GM19455 (cell line): ENCODE measurements around the gene PTPRJ.

Experiments used
- ATAC-seq: cut with Tn5 transposase; IDR thresholded peaks from one replicate; pipeline ENCODE4 v1.9.1; 2021; ENCODE audit not compliant: unreplicated experiment

PTPRJ gene

DNA sequence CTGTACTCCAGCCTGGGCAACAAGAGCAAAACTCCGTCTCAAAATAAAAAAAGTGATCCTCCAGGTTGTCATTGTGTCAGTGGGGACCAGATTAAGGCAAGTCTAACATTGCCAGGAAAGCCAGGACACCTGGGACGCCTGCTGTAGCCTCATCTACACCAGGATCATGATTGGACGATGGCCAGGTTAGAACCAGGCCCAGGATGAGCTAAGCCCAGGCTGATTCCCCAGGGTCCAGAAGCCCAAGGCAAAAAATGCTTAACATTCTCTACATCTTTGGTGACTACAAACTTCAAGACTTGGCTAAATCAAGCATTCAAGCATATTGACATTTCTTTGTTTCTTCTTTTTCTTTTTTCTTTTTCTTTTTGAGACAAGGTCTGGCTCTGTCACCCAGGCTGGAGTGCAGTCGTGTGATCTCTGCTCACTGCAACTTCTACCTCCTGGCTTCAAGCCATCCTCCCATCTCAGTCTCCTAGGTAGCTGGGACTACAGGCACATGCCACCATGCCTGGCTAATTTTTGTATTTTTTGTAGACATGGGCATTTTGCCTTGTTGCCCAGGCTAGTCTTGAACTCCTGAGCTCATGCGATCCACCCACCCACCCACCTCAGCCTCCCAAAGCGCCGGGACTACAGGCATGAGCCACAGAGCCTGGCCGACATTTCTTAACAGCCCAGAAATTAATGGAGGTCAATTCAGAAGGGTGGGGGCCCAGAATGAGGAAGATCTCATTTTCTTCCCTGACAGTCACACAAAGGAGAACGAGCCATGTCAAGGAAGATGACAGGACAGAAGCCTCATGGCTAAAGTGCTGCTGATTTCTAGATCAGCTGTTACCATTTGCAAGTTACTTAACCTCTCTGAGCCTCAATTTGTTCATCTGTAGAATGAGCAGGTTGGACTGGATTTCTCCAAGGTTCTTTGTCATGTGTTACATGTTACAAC lies 12.5 kb upstream of the PTPRJ start:
- no peak for ATAC-seq

DNA sequence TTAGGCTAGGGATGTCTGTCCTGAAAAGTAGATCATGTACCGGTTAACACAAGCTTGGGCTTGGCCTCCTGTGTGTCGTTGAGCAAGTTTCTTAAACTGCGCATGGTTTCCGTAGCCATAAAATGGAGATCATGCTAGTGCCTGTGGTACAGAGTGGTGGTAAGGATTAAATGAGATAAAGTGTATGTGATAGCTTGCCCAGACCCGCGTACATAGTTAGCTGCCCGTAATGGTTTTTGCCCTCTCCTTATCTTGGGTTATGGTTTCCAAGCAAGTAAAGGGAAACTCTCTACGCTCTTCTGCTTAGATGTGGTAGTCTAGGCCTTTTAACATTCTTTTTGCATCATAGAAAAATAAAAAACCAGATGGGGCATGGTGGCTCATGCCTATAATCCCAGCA lies 11.0 kb upstream of the PTPRJ start:
- no peak for ATAC-seq

DNA sequence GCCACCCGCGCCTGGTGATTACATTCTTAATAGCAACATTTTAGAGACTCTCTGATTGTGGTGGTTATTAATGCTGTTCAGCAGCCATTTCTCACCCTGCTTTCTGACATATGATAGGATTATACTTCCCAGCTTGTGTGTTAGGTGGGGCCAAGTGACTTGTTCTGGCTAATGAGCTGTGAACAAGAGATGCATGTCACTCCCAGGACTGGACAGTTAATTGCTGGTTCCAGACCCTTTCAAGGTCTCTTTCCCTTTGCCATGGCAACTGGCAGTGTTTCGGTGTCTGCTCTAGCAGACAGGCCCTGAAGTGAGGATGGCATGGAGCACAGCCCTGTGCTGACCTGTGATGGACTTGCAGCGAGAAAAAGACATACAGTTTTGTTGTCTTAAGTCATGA lies 8.9 kb upstream of the PTPRJ start:
- ATAC-seq = no peak

DNA sequence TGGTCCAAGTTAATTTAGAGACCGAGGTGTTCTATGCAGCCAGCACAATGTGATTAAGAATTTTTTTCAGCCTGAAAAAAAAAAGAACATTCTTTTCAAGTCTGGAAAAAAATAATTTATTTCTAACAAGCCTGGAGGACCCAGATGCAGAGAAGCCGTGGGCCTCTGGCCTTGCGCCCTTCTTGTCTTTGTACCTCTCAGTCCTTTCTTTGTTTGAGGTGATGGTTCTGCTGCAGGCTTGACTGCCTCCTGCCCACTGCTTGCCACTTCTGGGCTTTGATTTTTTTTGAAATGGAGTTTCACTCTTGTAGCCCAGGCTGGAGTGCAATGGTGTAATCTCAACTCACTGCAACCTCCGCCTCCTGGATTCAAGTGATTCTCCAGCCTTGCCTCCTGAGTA lies 7.2 kb upstream of the PTPRJ start:
- no peak for ATAC-seq

DNA sequence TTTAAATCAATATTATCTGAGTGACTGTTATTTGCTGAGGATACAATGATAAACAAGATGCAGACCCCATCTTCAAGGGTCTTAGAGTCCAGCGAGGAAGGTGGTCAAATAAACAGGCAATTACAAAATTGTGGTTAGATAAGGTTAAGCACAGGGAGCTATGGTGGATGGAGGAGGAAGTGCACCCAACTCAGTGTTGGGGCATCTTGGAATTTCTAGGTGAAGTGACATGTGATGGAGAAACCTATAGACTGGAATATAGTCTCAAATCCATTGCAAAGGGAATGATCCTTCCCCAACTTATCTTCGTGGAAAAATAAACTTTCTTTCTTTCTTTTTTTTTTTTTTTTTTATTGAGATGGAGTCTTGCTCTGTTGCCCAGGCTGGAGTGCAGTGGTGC lies 3.4 kb upstream of the PTPRJ start:
- ATAC-seq = no peak

DNA sequence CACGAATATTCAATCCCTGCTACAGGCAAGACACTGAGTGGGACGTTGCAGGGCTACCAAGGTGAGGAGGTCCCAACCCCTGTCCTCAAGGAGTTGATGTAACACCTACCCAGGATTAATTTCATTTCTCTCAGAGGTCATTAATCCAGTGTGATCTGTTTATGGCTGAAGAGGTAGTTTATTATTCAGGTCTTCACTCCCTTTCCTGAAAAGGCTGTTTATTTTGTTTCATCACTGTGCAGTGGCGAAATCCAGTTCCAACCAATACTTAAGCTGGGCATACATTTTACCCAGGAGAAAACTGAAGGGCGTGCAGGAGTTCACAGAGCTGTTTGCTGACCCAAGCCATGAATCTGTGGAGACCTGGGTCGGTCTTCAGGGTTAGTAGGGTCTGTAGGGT lies 2.7 kb upstream of the PTPRJ start:
- no peak for ATAC-seq

DNA sequence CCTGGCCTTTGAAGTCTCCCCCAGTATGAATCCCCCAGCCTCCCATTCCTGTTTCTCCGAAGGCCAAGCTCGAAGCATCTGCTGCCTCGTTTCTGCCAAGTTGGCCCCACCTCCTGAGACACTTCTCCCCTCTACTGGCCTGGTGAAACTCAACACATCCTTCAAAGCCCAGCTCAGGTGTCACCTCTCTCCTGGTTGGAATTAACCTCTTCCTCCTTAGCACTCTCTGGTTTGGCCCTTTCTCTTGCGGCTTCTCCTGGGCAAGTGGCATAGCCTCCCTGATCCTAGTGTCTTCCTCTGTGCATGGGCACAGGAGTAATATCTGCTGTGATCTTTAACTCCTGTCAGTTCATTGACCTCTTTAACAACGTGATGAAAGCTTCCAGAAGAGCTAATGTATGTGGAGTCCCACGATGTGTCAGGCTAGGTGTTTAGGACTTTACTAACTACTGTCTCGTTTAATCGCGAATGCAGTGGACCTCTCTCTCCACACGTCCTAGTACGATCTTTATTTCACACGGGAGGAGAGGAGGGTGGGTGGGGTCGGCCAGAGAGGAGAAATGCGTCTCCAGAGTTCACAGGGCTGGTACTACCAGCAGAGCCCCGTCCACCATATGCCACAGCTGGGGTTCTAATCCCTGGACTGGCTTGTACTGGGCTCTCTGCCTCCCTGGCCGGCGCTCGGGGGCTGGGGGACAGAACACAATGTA lies 826 bp upstream of the PTPRJ start:
- ATAC-seq = no peak

DNA sequence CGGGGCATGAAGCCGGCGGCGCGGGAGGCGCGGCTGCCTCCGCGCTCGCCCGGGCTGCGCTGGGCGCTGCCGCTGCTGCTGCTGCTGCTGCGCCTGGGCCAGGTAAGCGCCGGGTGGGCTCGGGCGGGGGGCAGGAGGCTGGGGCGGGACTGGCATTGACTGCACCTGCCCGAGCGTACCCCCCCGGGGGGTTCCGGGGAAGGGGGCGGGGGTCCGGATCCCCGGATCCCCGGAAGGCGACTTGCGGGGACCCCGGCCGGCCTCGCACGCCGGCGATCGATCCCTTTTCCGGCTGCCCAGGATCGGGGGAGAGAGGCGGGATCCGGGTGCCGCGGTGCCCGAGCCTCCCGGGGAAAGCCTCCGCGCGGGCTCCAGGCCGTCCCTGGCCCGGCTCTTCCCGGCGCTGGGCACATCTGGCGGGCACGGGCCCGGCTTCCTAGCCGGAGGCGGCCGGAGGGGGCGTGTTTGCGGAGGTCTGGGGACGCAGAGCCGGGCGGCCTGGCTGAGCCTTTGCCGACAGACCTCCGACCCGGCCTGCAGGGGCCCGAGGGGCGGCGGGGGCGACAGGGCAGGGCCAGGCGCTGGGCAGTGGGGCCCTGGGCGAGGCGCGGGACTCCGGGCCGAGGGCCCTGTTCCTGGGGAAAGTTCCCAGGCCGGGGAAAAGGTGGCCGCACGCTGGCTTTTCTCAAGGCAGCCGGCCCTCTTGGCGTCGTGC lies 705 bp downstream of the PTPRJ start:
- ATAC-seq = peak; percentile 59

DNA sequence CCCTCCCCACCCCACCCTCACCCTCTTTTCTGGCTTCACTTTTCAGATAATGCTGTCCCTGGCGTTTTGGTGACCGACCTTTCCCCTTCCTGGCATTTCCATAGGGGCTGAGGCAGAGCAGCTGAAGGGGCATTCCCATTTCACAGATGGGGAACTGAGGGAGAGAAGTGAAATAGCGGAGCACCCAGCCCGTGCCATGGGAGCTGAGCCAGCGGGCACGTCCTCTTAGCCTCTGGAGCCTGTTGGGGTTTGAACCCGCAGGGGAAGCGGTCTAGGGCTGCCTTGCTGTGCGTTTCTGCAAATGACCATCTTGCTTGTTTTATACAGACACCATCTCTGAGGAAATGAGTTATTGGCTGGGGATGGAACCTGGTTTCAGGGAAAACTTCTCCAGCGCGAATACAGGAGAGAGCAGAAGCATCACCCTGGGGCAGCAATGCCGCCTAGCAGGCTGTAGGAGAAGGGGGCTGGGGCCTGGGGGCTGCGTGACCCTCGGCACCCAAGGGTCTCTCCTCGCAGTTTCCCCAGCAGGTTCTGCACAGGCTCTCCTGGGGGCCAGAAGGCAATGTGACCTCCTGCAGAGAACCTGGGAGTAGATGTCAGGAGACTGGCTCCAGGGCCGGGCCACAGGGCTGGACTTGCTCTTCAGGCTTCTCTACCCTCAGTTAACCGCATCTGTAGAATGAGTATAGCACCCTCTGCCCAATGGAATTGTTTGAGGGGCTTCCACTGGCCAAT lies 1.5 kb downstream of the PTPRJ start:
- ATAC-seq = no peak

DNA sequence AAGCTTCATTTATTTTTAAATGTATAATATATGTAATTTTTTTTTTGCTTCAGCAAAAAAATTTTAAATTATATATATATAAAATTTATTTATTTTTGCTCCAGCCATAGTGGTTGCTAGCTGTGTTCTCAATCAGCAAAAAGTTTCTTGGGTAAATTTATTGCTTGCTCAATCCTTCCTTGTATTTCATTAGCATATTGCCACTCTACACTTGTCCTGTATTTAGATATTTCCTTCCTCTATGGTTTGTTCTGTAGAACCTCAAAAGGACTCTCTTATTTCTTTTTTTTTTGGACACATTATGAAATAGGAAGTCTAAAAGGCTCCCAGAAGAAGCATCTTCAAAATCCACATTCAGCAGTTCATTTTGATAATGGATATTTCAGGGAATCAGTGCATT lies 2.3 kb downstream of the PTPRJ start:
- no peak for ATAC-seq

DNA sequence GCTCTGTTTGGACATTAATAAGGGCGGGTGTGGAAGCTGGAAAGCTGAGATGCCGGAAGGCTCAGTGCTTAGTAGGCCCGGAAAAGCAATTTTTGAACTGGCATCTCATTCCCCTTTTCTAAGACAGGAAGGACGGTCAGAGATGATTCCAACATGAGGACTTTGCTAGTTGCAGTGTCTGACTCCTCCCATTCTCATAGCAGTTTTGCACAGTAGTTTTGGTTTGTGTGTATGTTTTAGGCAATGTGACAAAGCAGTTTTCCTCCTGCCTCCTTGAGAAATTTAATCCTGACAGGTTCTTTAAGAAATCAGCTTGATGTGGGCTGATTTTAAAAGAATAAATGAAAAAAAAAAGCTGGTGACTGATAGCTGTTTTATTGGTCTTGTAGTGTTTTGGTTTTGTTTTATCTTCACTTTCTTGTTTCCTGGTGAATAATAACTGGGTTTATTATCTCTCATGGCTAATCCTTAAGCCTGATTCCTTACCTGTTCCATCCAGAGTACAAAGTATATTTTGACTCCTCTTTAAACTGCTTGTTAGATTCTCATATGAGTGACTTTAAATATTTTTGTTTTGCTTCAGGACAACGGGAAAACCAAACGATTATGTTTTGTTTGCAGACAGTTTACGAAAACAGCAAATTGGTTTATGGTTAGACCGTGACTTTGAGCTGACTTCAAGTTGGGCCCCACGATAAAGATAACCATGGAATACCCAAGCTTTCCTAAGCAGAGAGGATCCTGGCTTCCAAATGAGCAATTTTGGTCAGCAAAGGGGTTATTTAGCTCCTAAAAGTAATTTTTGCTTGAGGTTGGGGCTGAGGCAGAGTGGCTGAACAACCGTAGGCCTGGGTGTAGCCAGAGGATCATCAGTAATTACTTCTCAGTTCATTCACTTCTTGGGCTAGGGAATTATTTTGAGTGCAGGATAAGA lies 3.4 kb downstream of the PTPRJ start:
- ATAC-seq = no peak

DNA sequence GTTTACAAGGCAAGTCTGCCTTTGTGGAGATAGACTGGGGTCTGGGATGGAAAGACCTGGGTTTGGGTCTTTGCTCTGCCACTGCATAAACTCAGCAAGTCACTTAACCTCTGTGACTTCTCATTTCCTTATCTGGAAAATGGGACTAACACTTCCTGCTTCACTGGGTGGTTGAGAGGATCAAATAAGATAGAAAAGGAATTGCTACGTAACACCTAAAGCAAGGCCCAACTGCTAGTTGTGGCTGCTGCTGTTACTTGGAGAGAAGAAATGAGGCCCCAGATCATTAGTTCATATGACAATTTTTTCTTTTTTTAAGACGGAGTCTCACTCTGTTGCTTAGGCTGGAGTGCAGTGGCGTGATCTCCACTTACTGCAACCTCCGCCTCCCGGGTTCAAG lies 5.9 kb downstream of the PTPRJ start:
- no peak for ATAC-seq

DNA sequence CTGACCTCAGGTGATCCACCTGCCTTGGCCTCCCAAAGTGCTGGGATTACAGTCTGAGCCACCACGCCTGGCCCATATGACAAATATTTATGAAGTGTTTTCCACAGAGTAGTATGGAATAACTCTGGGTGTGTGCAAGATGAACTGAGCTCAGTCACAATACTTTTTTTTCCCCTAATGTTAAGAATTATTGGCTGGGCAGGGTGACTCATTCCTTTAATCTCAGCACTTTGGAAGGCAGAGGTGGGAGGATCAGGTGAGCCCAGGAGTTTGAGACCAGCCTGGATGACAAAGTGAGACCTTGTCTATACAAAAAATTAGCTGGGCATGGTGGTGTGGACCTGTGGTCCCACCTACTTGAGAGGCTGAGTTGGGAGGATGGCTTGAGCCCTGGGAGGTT lies 6.4 kb downstream of the PTPRJ start:
- ATAC-seq = no peak

DNA sequence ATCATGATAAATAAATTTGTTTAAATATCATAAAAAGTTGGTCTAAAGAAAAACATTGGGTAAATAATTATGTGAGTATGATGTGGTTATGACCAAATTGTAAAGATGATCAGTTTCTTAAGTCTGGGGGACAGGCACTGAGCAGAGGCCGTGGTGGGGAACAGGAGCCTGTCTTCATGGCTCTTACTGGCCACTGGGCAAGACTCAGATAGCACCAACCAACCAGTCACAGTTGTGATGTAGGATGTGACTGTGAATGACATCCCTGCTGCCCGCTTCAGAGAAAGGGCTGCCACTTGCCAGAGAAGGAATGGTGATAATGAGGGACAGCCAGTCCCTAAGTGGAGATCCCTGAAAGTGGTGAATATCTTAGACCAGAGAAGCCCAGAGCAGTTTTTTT lies 7.0 kb downstream of the PTPRJ start:
- no peak for ATAC-seq

DNA sequence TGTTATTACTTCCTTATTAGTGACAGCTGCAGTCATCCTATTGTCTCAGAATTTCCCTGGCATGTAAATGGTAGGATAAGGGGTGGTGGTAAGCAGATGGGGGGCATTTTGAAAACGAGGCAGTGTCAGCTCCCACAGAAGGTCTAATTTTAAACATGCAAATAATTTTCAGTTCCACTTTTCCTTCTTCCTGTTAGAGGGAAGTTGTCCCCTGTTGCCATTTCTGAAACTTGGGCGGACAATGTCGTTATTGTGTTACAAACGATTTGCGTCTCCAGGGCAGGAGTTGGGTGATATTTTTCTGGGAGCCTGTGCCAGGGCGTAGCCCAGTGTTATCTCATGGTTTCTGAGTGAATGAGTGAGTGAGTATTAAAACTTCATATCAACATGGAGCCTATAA lies 7.4 kb downstream of the PTPRJ start:
- ATAC-seq = no peak

DNA sequence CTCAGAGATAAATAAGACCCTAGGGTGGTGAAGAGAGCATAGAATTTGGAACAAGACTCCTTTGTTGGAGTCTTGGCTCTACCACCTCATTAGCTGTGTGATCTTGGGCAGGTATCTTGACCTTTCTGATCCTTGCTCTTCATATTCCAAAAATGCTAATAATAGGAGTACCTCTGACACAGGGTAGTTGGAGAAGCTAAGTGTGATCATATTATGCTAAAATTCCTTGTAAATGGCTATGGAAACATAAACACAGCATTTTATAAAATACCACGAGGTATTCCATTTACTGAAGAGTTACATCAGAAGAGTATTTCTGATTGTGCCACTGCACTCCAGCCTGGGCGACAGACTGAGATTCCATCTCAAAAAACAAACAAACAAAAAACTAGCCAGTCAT lies 9.4 kb downstream of the PTPRJ start:
- no peak for ATAC-seq

DNA sequence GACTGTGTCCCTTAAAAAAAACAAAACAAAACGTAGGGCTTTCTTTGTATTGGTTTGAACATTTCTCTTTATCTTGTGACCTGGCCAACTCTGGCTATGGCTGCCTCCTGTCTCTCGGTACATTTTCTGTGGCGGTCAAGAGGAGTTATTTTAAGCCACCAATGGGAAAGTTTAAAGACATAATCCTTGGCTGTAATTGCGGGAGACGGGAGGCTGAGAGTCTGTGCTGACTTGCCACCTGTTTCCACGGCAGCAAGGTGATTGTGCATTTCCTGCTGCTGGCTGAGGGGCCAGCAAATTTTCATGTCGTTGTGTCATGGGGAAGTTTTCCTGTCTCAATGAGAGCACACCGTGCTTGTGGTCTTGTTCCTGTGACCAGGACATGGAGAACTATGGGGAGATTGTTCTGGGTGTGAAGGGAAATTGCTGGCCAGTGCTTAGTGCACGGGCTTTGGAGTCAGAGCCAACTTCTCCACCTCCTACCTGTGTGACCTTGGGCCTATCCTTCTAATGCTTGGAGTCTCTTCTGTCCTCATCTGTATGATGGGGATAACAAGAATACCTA lies 11.0 kb downstream of the PTPRJ start:
- ATAC-seq = no peak

DNA sequence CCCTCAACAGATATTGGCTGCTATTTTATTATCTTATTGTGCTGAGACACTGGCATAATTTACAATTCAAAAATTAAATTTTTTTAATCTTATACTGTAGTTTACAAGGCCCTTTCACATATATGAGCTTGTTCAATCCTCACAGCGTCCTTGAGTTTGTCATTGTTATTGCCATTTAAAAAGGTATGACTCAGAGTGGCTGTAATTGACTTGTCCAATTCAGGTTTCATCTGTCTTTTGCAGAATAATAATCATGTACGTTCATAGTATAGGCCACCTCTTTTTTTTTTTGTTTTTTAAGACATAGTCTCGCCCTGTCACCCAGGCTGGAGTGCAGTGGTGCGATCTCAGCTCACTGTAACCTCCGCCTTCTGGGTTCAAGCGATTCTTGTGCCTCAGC lies 11.5 kb downstream of the PTPRJ start:
- ATAC-seq = no peak

DNA sequence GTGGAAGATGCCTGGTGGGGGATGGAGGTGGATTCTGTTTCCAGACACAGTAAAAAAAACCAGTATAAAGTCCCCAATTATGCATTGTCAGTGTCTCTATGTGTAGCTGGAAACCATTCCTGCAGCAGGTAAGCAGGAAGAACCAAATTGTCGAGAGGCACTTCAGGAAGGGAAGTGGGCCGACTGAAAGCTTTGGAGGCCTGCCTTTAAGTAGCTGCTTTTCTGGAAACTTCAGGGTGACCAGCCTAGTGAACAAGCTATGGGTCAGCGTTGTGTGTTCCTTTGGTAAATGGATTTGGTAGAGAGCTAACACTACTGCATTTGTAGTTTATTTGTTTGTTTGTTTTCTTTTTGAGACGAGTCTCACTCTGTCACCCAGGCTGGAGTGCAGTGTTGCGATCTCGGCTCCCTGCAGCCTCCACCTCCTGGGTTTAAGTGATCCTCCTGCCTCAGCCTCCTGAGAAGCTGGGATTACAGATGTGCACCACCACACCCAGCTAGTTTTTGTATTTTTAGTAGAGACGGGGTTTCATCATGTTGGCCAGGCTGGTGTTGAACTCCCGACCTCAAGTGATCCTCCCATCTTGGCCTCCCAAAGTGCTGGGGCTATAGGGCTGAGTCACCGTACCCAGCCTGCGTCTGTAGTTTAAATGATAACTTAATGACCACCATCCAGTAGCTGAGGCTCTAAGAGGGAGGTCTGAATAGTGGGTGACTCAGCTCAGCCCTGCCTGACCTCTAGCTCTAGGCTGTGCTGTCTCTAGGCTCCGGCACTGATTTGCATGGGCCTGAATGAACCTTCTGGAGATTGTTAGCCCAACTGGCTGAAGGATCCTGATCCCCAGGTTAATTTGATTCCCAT lies 12.8 kb downstream of the PTPRJ start:
- no peak for ATAC-seq
